22Rv1 (cell line): ENCODE measurements around the gene KAT8.

Experiments
- CTCF ChIP-seq: fragments of 450-650 bp; IDR thresholded peaks from 2 replicates; pipeline ENCODE4 v1.5.1; 2017; ENCODE audit warnings: mild to moderate bottlenecking
- ZFX ChIP-seq: fragments of 450-650 bp; IDR thresholded peaks from 2 replicates; pipeline ENCODE4 v1.6.1; 2017; ENCODE audit warnings: antibody characterized with exemption, borderline replicate concordance

GRCh38 chr16:31136287-31136662 is 18.8 kb downstream of the KAT8 start:
- no peak for TF ChIP-seq CTCF
- TF ChIP-seq ZFX, result no peak
